Caco-2 (cell line): ENCODE results near the gene C20orf144. TPM values are rescaled to one million over a fixed set of nuclear protein-coding genes. Genes with fewer than 3 reads are reported as not detected.

ENCODE experiments used
- BruUV-seq: library from RNA; stranded (reverse); fragments of 400-500 nt; replicated peaks from 2 replicates; lab custom pipeline; 2021; lab: Mats Ljungman, UMichigan
- CTCF ChIA-PET: fragments of 300-600 bp; sonication (Branson Sonifier 250); formaldehyde crosslinking; loops from one replicate; lab custom pipeline; 2022; ENCODE audit warnings: antibody characterized with exemption; lab: Charles Lee
- POLR2A ChIA-PET: fragments of 300-600 bp; sonication (Branson Sonifier 250); formaldehyde crosslinking; loops from one replicate; lab custom pipeline; 2022; ENCODE audit warnings: antibody characterized with exemption; lab: Charles Lee
- DNase-seq, 2 experiments: peaks; one replicate each; pipeline versions ENCODE4 v3.0.0 to v3.0.0-alpha.2; 2020 to 2022
- H3K27me3 ChIP-seq: replicated peaks from 2 replicates; pipeline ENCODE4 v1.6.0; 2011; ENCODE audit warnings: low read length; ENCODE audit not compliant: control insufficient read depth, insufficient read depth
- H3K36me3 ChIP-seq: 2 replicates; pipeline ENCODE4 v1.5.1; 2011; ENCODE audit warnings: low read length; ENCODE audit not compliant: control insufficient read depth, insufficient read depth
- H3K4me1 ChIP-seq: fragments of 250-450 bp; sonication (Bioruptor Pico); 2 replicates; pipeline ENCODE4 v1.5.1; 2020; ENCODE audit warnings: mild to moderate bottlenecking
- H3K4me3 ChIP-seq: 2 replicates; pipeline ENCODE4 v1.5.1; 2011; ENCODE audit warnings: low read depth, mild to moderate bottlenecking, control low read depth, low read length
- H3K9me3 ChIP-seq: fragments of 250-450 bp; sonication (Bioruptor Pico); 2 replicates; pipeline ENCODE4 v1.5.1; 2020; ENCODE audit warnings: mild to moderate bottlenecking, moderate library complexity
- H3K27ac Mint-ChIP-seq: one replicate; pipeline ENCODE4 v1.8.0; 2022; ENCODE audit warnings: mixed read lengths; ENCODE audit not compliant: unreplicated experiment
- H3K27me3 Mint-ChIP-seq: one replicate; pipeline ENCODE4 v1.8.0; 2022; ENCODE audit warnings: mixed read lengths; ENCODE audit not compliant: insufficient read depth, unreplicated experiment
- H3K36me3 Mint-ChIP-seq: one replicate; pipeline ENCODE4 v1.8.0; 2022; ENCODE audit warnings: mild to moderate bottlenecking, mixed read lengths; ENCODE audit not compliant: insufficient read depth, unreplicated experiment
- H3K4me1 Mint-ChIP-seq: one replicate; pipeline ENCODE4 v1.8.0; 2022; ENCODE audit warnings: low read depth, mixed read lengths; ENCODE audit not compliant: unreplicated experiment
- H3K4me3 Mint-ChIP-seq: one replicate; pipeline ENCODE4 v1.8.0; 2022; ENCODE audit warnings: mild to moderate bottlenecking, moderate library complexity, mixed read lengths; ENCODE audit not compliant: unreplicated experiment
- H3K9me3 Mint-ChIP-seq: one replicate; pipeline ENCODE4 v1.8.0; 2022; ENCODE audit warnings: mixed read lengths; ENCODE audit not compliant: unreplicated experiment
- CTCF ChIP-seq, 2 experiments: fragments of 200-600 bp in 1 of 2; IDR thresholded peaks; 1 replicate in 1 of 2; 2 replicates in 1 of 2; pipeline versions ENCODE4 v1.5.1 to v1.8.0; 2011 to 2022; ENCODE audit warnings: antibody characterized with exemption in 1 of 2, control low read depth in 1 of 2, inconsistent platforms in 1 of 2, low read depth in 1 of 2, low read length in 1 of 2, mild to moderate bottlenecking in 1 of 2, moderate library complexity in 1 of 2; ENCODE audit not compliant: insufficient read depth in 1 of 2, severe bottlenecking in 1 of 2, unreplicated experiment in 1 of 2
- intact Hi-C: fragments of 100-400 bp; cut with micrococcal nuclease; formaldehyde crosslinking; loops from one replicate; pipeline ENCODE4 v1.10.0; 2022; ENCODE audit not compliant: unreplicated experiment
- total RNA-seq: library from RNA; stranded (reverse); gene quantifications from 2 replicates; pipeline ENCODE4 v1.2.3, GENCODE V29; 2022

Gene C20orf144
- total RNA-seq, 1 experiment from 2014 or later: 0.18 TPM

- Histone ChIP-seq H3K9me3 (no peaks in the 10 kb centered on the region), H3K27me3 (no peaks in the 10 kb centered on the region), H3K4me3 (no peak overlapping the region), H3K4me1 (peaks cover 46% of the 10 kb centered on the region), H3K36me3 (no peaks in the 10 kb centered on the region)
- Mint-ChIP-seq H3K9me3 (no peaks in the 10 kb centered on the region), H3K4me3 (peak overlapping the region; percentile 27), H3K27me3 (no peaks in the 10 kb centered on the region), H3K27ac (peak overlapping the region; percentile 55), H3K4me1 (peaks cover 48% of the 10 kb centered on the region), H3K36me3 (peaks cover 12% of the 10 kb centered on the region)
- TF ChIP-seq CTCF (IDR thresholded peaks at IDR 0.05; ENCODE audit: insufficient read depth in 1 of 2, low read depth in 1 of 2, low read length in 1 of 2, severe bottlenecking in 1 of 2, unreplicated experiment in 1 of 2): no peak
- DNase-seq: peak; percentile 87 to 89
- ChIA-PET POLR2A (interaction anchor here (0.6 to 1.1 kb wide), 2 partner anchors 15 to 31 kb away, joined by 3 to 4 read pairs; partner anchors contain the start of gene PXMP4), CTCF (interaction anchor here (0.5 to 3.2 kb wide), 5 partner anchors 22 to 245 kb away, joined by 3 to 21 read pairs (median 4); partner anchors contain the start of gene ACTL10)
- no TSS peak for BruUV-seq
- intact Hi-C loops: loop anchor here (5.0 kb wide), 2 partner anchors 123 to 303 kb away; partner anchors contain the start of genes CHMP4B and RALY
Observed at GRCh38 chr20:33688938-33689424, 26.9 kb downstream of the C20orf144 start.

DNA sequence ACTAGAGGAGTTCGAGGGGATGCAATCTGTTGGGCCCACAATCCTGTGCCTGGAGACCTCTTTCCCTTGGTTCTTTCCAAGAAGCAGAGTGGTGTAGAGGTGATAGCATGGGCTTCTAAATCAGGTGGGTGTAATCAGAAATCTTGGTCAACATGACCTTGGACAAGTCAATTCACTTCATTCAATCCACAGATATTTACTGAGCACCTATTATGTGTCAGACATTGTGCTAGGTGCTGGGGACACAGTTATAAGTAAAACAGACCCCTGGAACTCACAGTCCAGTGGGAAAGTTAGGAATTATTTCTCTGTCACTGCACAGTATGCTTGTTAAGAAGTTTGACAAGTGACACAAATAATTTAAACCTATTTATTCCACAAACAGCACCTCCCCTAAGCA, 27.4 kb downstream of the C20orf144 start:
- peak overlapping the region; percentile 55 for H3K27ac Mint-ChIP-seq
- intact Hi-C loops: loop anchor here (5.0 kb wide), 2 partner anchors 123 to 303 kb away; partner anchors contain the start of genes CHMP4B and RALY
- POLR2A ChIA-PET: interaction anchor here (1.0 to 1.1 kb wide), 2 partner anchors 31 kb away, joined by 4 to 7 read pairs; partner anchors contain the start of gene PXMP4

More for the DNA sequence above, 27.4 kb downstream of the C20orf144 start:
- H3K27me3 ChIP-seq: no peaks in the 10 kb centered on the region
- TF ChIP-seq CTCF (IDR thresholded peaks at IDR 0.05; ENCODE audit: insufficient read depth in 1 of 2, low read depth in 1 of 2, low read length in 1 of 2, severe bottlenecking in 1 of 2, unreplicated experiment in 1 of 2): no peak
- DNase-seq: no peak
- Mint-ChIP-seq H3K4me1 (peaks cover 53% of the 10 kb centered on the region), H3K36me3 (peaks cover 12% of the 10 kb centered on the region), H3K4me3 (no peak overlapping the region), H3K9me3 (no peaks in the 10 kb centered on the region), H3K27me3 (no peaks in the 10 kb centered on the region)
- BruUV-seq: no TSS peak
- CTCF ChIA-PET: interaction anchor here (0.5 to 3.2 kb wide), 5 partner anchors 22 to 245 kb away, joined by 3 to 21 read pairs (median 3); partner anchors contain the start of genes ACTL10 and ZNF341
- no peaks in the 10 kb centered on the region for H3K36me3 ChIP-seq
- H3K4me1 ChIP-seq: peaks cover 48% of the 10 kb centered on the region
- no peaks in the 10 kb centered on the region for H3K9me3 ChIP-seq
- H3K4me3 ChIP-seq: no peak overlapping the region
